ENCODE results near the gene PCDHGB1. TPM values are rescaled to one million over a fixed set of nuclear protein-coding genes. Genes with fewer than 3 reads are reported as not detected.

The PCDHGB1 gene
- total RNA-seq, 1 donor, result 3.3 TPM

GRCh38 chr5:141319202-141319601, 30.7 kb upstream of the PCDHGB1 start:
- Histone ChIP-seq H4K20me1 (ENCODE audit: insufficient read depth, low read length) (peaks cover 22% of the 10 kb centered on the region), H3K79me2 (ENCODE audit: insufficient read depth, low read length) (peaks cover 49% of the 10 kb centered on the region), H3K9me3 (ENCODE audit: low read depth, low read length) (peaks cover 26% of the 10 kb centered on the region), H3K4me3 (ENCODE audit: insufficient read depth, low read length) (peak overlapping the region; percentile 90), H3K4me1 (ENCODE audit: insufficient read depth, low read length) (peaks cover 4% of the 10 kb centered on the region), H3K4me2 (ENCODE audit: insufficient read depth, low read length) (no peak overlapping the region), H3K27ac (ENCODE audit: low read depth, low read length) (no peak overlapping the region), H3K36me3 (ENCODE audit: insufficient read depth, low read length) (peaks cover 38% of the 10 kb centered on the region), H2AFZ (ENCODE audit: low read length) (no peak overlapping the region), H3K27me3 (ENCODE audit: insufficient read depth, low read length) (no peaks in the 10 kb centered on the region)
- DNase-seq (ENCODE audit: insufficient read length, low spot score, missing footprints), result no peak
- TF ChIP-seq CTCF (IDR thresholded peaks at IDR 0.05; ENCODE audit: extremely low read depth, low read depth, low read length), result no peak

GRCh38 chr5:141319699-141320098, 30.2 kb upstream of the PCDHGB1 start:
- peak overlapping the region; percentile 94 for H3K4me2 ChIP-seq (ENCODE audit: insufficient read depth, low read length)
- H3K4me3 ChIP-seq (ENCODE audit: insufficient read depth, low read length), result peak overlapping the region; percentile 90
- peaks cover 38% of the 10 kb centered on the region for H3K36me3 ChIP-seq (ENCODE audit: insufficient read depth, low read length)
- TF ChIP-seq CTCF (IDR thresholded peaks at IDR 0.05; ENCODE audit: extremely low read depth, low read depth, low read length), result no peak
- H3K79me2 ChIP-seq (ENCODE audit: insufficient read depth, low read length), result peaks cover 45% of the 10 kb centered on the region
- H3K9me3 ChIP-seq (ENCODE audit: low read depth, low read length), result peaks cover 26% of the 10 kb centered on the region
- H3K4me1 ChIP-seq (ENCODE audit: insufficient read depth, low read length), result peaks cover 4% of the 10 kb centered on the region
- H3K27ac ChIP-seq (ENCODE audit: low read depth, low read length), result peak overlapping the region; percentile 98
- no peak for DNase-seq (ENCODE audit: insufficient read length, low spot score, missing footprints)
- no peaks in the 10 kb centered on the region for H3K27me3 ChIP-seq (ENCODE audit: insufficient read depth, low read length)
- no peak overlapping the region for H2AFZ ChIP-seq (ENCODE audit: low read length)
- H4K20me1 ChIP-seq (ENCODE audit: insufficient read depth, low read length), result peaks cover 22% of the 10 kb centered on the region

- peaks cover 37% of the 10 kb centered on the region for H3K36me3 ChIP-seq (ENCODE audit: insufficient read depth, low read length)
- peaks cover 25% of the 10 kb centered on the region for H3K9me3 ChIP-seq (ENCODE audit: low read depth, low read length)
- peak within 1 kb of the TSS; percentile 94 for H2AFZ ChIP-seq (ENCODE audit: low read length)
- H3K4me3 ChIP-seq (ENCODE audit: insufficient read depth, low read length), result peak within 1 kb of the TSS; percentile 90
- H3K27me3 ChIP-seq (ENCODE audit: insufficient read depth, low read length), result no peaks in the 10 kb centered on the region
- peak; percentile 96 for TF ChIP-seq CTCF (IDR thresholded peaks at IDR 0.05; ENCODE audit: extremely low read depth, low read depth, low read length)
- H3K79me2 ChIP-seq (ENCODE audit: insufficient read depth, low read length), result peaks cover 37% of the 10 kb centered on the region
- peak within 1 kb of the TSS; percentile 94 for H3K4me2 ChIP-seq (ENCODE audit: insufficient read depth, low read length)
- H3K4me1 ChIP-seq (ENCODE audit: insufficient read depth, low read length), result peaks cover 4% of the 10 kb centered on the region
- H4K20me1 ChIP-seq (ENCODE audit: insufficient read depth, low read length), result peaks cover 20% of the 10 kb centered on the region
- DNase-seq (ENCODE audit: insufficient read length, low spot score, missing footprints), result peak; percentile 93
- H3K27ac ChIP-seq (ENCODE audit: low read depth, low read length), result peak within 1 kb of the TSS; percentile 98
Observed at GRCh38 chr5:141320225-141321169, 29.4 kb upstream of the PCDHGB1 start, which contains the start of gene TAF7. Gene TAF7, minus strand, starts transcription at chr5:141320784. Its CDS starts 740 bp downstream, at chr5:141320044.

- peaks cover 19% of the 10 kb centered on the region for H3K9me3 ChIP-seq (ENCODE audit: low read depth, low read length)
- H4K20me1 ChIP-seq (ENCODE audit: insufficient read depth, low read length), result peaks cover 20% of the 10 kb centered on the region
- H3K4me2 ChIP-seq (ENCODE audit: insufficient read depth, low read length), result no peak overlapping the region
- H3K36me3 ChIP-seq (ENCODE audit: insufficient read depth, low read length), result peaks cover 22% of the 10 kb centered on the region
- TF ChIP-seq CTCF (IDR thresholded peaks at IDR 0.05; ENCODE audit: extremely low read depth, low read depth, low read length), result no peak
- H2AFZ ChIP-seq (ENCODE audit: low read length), result no peak overlapping the region
- H3K27me3 ChIP-seq (ENCODE audit: insufficient read depth, low read length), result no peaks in the 10 kb centered on the region
- H3K27ac ChIP-seq (ENCODE audit: low read depth, low read length), result no peak overlapping the region
- H3K79me2 ChIP-seq (ENCODE audit: insufficient read depth, low read length), result peaks cover 25% of the 10 kb centered on the region
- no peak overlapping the region for H3K4me3 ChIP-seq (ENCODE audit: insufficient read depth, low read length)
- peaks cover 4% of the 10 kb centered on the region for H3K4me1 ChIP-seq (ENCODE audit: insufficient read depth, low read length)
- no peak for DNase-seq (ENCODE audit: insufficient read length, low spot score, missing footprints)
Observed at GRCh38 chr5:141322261-141322660, 27.6 kb upstream of the PCDHGB1 start.
